Activated gamma-delta T cell treated with anti-CD3 and anti-CD28 coated beads, Interleukin-2, amount 50 U/mL, for 16 hours (primary cell): ENCODE measurements around the gene MARCHF6.
"Not testable (repeated sequence)": the region's sequence is repeated elsewhere in the genome, so short reads cannot be mapped to it uniquely, and the experiment has no call there.

ENCODE experiments used
- DNase-seq: peaks from one replicate; pipeline ENCODE4 v3.0.0-alpha.2; 2020; ENCODE audit warnings: low read depth

The MARCHF6 gene

GRCh38 chr5:10377081-10377480 is 23.6 kb downstream of the MARCHF6 start:
- no peak for DNase-seq

- DNase-seq: no peak
Observed at GRCh38 chr5:10381803-10382202, 28.3 kb downstream of the MARCHF6 start.

DNA sequence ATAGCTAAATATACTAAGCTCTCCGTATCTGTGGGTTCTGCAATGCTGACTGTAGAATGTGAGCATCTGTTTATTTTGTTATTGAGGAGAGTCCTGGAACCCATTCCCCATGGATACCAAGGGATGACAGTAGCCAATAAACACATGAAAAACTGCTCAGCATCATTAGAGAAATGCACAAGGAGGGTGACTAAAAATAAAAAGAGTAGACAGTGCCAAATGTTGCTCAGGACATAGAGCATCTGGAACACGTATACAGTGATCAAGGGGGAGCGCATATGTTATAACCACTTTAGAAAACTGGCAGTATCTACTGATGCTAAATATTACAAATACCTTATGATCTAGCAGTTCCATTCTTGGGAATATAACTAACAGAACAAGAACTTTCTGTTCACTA is 31.0 kb downstream of the MARCHF6 start:
- no peak for DNase-seq

DNA sequence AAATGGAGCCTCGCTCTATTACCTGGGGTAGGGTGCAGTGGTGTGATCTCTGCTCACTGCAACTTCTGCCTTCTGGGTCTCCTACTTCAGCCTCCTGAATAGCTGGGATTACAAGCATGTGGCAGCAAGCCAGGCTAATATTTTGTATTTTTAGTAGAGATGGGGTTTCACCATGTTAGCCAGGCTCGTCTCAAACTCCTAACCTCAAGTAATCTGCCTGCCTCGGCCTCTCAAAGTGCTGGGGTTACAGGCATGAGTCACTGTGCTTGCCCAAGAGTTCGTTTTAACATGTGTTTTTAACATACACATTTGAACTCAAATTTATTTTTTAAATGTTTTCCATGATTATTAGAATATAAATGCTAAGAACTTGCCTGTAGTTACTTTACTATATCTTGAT is 34.2 kb downstream of the MARCHF6 start:
- DNase-seq: no peak

GRCh38 chr5:10391130-10391529 is 37.6 kb downstream of the MARCHF6 start:
- no peak for DNase-seq

- DNase-seq: not testable (repeated sequence)
Observed at GRCh38 chr5:10392567-10393328, 39.3 kb downstream of the MARCHF6 start.

DNA sequence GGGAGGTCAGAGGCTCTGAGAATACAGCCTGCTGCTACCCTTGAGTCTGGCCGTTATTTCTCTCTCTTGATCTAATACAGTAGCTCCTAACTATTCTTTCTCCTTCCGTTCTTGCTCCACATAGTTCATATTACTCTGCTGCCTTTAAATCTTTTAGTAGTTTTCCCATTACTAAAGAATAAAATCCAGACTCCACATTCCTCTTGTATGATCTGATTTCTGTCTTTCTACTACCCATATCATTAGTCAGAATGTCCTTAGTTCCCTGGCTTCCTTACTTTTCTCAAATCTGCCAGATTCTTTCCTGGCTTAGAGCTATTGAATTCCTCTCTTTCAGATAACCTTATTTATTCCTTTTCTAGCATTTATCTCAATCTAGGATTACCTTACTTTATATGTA is 40.0 kb downstream of the MARCHF6 start:
- no peak for DNase-seq

DNA sequence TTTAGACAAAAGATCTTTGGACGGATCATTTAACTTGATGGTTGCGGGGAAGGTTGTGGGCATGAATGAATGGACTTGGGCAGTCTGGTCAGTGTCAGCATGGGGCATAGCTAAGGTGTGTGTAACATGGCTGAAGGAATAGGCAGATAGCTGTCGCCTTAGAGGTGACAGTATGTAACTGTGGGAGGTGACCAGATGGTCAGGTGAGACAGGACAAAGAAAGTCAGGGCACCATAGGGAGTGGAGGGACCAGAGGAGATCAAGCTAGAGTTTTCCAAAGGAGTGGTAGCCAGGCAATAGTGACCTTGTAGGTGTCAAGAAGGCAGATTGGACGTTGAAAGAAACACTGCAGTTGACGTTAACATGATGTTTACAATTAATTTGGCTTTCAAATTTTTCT is 43.1 kb downstream of the MARCHF6 start:
- DNase-seq: no peak

GRCh38 chr5:10399839-10400238 is 46.3 kb downstream of the MARCHF6 start:
- DNase-seq: no peak

GRCh38 chr5:10400411-10400810 is 46.9 kb downstream of the MARCHF6 start:
- DNase-seq: no peak

DNA sequence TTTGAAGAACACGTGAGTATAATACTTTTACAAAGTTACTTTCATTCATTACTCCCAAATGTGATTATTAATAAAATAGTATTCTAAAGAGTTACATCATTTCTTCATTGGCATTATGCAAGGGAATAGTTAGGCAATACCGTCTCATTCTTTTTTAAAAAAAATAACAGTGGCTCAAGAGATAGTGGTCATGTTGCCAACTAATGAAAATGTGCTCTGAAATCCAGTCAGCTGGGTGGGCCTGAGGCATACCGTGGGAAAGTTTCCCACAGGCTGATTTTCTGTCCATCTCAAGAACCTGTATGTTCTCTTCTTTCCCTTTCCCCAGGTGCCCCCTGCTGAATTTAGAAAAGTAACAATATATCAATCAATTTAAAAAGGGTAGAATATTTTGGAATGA is 47.3 kb downstream of the MARCHF6 start:
- no peak for DNase-seq

GRCh38 chr5:10401498-10401897 is 48.0 kb downstream of the MARCHF6 start:
- DNase-seq: no peak
